IPS DF 19.7 (cell line): ENCODE results near the gene AUH.
"Not testable (repeated sequence)": the region's sequence is repeated elsewhere in the genome, so short reads cannot be mapped to it uniquely, and the experiment has no call there.

Source experiments
- DNase-seq: peaks from one replicate; pipeline ENCODE4 v3.0.0-alpha.2; 2013; ENCODE audit warnings: low read depth, low spot score

The AUH gene

DNA sequence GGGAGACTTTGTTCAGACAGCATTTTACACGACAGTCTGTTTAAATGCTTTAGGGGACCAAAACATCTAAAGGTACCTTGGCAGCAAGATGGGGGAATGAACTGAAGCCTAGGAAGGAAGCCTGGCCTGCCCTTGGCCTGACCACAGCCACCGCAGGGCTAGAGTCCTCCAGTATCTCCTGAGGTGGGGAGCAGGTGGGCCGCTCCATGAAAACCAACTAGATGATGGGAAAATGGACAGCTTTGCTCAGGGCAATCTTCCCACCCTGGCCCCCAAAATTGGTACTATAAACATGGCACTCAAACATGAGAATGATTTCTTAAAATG, 153.3 kb downstream of the AUH start:
- DNase-seq, result no peak

DNA sequence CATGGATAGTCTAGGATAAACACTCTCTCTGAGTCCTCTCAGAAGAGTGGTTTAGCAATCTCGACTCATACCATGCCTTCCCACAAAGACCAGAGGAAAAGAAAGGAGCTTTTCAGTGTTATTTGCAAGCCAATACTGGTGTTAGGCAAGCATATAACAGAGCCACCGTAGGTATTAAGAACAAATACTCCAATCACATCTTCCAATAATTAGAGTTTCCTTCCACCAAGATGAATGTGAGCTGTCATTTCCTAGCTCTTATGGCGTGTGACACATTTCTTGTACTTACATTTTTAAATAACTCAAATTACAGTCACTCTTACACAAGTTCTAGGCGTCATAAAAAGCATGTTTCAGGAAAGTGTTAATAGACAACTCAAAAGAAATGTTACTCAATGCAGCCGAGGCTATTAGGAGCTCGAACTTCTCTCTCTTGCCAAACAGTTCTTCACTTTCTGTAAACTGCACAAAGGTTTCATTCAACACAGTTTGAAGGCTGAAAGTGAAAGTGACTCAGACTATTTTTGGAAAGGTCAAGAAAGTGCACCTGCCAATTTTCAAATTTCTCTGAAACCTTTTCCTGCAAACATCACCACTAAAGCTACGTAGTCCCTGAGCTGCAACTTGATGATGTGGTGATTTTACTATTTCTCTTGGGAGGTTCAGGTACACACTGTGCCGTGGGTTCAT, 153.8 kb downstream of the AUH start:
- no peak for DNase-seq

DNA sequence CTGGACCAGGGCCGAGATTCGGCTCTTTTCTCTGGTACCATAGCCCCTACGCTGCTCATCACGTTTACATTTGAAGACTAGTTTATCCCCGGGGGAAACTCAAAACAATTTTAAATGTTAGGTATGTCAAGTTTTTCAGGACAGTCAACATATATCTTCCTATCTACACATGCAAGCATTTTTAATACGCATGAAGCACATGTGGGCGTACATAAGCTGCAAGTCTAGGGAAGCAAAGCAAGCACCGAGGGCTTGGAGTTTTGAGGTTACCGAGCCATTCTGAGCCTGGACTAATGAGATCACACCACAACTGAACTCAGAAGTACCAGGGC, 154.4 kb downstream of the AUH start:
- DNase-seq, result no peak

DNA sequence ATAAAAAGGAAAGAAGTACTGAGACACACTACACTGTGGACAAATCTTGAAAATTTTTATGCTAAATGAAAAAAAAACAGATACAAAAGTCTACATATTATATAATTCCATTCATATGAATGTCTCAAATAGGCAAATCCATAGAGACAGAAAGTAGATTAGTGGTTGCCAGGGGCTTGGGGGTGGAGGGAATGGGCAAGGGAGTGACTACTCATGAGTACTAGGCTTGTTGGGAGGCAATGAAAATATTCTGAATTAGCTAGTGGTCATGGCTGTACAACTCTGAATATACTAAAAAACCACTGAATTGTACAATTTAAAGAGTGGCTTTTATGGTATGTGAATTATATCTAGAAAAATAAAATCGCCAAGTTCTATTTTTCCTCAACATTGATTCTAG, 154.9 kb downstream of the AUH start:
- DNase-seq, result no peak

DNA sequence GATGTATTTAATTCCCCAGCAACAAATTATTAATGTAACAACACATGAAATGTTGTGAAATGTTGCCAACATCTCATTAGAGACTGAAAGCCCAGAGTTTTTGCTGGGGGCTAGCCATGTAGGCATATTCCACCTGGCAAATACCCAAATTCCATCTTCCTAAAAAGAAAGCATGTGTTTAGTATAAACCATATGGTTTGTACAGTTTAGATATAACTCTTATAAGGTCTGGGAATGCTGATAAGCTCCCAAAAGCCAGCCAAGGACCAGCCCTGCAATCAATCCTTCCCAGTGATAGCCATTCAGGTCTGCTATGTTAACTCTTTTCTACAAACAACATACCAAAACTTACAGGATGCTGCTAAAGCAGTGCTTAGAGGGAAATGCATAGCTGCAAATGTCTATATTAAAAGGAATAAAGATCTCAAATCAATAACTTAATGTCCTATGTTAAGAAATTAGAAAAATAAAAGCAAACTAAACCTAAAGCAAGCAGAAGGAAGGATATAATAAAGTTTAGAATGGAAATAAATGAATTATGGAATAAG, 158.9 kb downstream of the AUH start:
- DNase-seq, result no peak

DNA sequence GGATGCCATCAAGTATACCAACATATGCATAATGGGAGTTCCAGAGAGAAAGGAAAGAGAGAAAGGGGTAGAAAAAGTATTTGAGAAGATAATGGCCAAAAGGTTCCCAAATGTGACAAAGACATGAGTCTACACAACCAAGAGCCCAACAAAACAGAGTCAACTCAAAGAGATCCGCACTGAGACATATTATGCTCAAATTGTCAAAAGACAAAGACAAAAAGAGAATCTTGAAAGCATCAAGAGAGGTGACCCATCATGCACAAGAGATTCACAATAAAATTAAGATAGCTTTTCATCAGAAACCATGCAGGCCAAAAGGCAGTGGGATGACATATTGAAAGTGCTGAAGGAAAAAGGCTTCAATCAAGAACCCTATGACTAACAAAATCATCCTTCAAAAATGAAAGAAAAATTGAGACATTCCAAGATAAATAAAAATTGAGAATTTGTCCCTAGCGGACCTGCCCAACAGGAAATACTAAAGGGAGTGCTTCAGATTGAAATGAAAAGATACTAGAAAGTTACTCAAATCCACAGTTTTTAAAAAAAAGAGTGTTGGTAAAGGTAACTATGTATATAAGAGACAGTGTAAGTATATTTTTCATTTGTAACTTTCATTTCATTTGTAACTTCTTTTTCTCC, 160.9 kb downstream of the AUH start:
- DNase-seq, result no peak

DNA sequence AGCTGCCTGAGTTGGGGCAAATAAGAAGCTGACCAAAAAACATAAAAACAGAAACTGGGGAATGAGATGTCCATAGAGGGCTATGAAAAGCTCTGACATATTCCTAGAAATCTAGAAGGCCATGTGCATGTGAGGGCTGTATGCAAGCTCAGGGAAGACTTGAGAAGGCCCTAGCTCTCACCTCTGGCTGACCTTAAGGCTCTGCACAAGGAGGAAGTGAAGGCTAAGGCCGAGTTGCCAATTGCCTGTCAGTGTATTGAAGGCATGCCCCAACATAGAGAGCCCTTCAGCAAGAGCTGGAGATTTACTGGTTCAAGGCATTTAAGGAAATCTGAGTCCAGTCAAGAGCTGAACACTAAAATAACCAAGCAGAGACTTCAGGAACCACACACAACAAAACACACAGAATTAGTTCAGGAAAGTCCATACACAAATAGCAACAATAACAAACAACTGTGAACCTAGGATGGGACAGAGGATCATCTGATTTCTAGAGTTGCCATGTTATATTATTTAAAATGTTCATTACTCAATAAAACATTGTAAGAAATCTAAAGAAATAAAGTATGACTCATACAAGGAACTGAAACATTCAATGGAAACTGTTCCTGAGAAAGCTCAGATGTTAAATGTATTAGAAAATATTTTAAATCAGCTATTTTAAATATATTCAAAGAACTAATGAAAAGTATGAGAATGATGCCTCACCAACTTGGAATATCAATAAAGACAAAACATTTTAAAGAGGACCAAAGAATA, 161.8 kb downstream of the AUH start:
- DNase-seq, result no peak

DNA sequence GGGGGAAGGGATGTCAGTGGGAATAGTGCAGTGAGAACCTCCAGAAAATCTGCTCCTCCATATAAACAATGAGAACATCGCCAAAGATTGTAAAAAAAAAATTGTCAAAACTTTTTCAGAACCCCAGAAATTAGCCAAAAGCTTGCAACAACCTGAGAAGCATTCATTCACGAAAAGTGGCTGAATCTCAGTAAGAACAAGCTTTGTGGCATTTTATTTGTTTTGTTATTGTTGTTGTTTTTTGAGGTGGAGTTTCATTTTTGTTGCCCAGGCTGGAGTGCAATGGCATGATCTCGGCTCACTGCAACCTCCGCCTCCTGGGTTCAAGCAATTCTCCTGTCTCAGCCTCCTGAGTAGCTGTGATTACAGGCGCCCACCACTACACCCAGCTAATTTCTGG, 162.8 kb downstream of the AUH start:
- DNase-seq, result not testable (repeated sequence)

DNA sequence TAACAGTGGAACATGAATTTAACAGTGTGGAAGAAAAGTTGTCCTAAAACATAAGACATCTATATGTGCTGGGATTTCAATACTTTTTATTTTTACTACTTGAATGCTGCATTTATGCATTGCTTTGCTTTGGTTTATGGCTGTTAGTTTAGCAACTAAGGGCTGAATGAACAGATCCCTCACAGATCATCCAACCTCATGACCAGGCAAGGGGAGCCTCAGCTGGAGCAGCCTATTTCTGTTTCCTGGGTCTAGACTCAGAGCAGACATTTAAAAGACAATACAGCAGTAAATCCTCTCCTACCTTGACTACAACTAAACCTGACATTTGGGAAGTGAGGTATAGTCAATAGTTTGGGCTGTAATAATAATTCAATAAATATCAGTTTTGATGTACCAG, 163.3 kb downstream of the AUH start:
- no peak for DNase-seq

DNA sequence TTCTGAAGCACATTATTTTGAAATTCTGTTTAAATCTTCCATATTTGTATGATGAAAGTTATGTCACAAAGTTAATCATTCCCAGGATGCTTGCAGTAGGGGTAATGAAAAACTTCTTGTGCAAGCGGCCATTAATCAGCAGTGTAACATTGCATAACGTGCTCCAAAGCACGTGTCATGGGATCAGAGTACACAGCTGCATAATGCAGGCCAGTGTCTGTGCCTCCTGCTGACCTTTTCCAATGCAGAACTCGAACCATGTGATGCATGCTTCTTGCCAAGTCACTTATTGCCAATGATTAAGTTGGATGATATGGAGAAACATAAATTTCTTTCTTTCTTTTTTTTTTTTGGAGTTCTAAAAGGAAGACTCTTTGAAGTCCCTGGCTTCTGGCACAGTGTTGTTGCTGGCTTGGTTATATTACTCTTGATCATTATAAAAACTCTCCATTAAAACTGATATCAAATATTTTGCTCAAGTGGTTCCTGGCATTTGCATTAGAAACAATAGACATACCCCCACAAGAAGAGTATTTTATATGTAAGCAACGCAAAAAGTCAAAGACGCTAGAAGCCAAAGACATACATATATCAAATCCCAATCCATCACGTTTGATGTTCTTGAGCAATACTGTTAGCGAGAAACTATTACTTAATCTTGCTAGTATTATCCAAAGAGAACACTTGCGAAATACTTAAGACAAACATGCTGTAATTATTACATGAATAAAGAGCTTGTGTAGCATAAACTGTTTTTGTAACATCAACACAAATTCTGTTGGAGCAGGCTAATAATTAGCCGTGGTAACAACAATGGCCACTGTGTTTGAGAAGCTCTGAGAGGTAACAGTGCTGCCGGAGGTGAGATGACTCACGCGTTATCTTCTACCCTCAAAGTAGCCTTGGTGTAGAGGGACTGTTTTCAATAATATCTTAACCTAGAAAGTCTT, 164.2 kb downstream of the AUH start:
- no peak for DNase-seq

DNA sequence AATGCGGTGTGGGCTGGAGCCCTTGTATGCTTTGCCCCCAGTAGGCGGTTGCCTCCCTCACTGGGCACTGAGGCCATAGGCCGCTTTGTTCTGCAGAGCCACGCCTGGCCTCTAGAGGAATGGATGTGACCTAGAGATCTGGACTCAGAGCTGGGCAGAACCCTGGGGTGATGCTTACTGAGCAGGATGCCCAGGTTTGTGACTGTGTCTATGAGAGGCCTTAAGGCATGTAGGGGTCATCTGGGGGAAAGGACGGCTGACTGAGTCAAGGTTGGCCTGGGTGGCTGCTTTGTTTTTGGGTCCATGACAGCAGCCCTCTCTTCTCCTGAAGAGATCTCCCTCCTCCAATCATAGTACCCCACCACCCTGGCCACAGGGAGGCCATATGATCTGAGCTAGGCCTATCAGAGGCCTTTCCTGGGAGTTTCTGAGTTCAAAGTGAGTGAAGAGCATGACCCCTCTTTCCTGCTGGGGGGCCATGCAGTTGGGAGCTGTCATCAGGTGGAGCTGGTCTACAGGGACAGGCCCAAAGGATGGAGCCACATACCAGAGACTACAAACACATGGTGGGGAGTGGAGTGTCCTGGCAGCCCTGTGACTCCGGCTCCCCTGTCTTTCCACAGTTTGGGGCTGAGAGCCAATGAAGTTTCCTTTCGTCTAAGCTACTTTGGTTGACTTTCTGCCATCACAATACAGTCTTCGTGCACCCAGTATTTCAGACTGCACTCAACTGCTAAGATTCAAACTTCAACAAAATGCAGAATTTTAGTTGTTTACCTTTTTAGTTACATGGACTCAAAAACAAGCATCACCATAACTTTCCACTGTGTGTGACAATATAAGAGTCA, 165.4 kb downstream of the AUH start:
- DNase-seq, result no peak

DNA sequence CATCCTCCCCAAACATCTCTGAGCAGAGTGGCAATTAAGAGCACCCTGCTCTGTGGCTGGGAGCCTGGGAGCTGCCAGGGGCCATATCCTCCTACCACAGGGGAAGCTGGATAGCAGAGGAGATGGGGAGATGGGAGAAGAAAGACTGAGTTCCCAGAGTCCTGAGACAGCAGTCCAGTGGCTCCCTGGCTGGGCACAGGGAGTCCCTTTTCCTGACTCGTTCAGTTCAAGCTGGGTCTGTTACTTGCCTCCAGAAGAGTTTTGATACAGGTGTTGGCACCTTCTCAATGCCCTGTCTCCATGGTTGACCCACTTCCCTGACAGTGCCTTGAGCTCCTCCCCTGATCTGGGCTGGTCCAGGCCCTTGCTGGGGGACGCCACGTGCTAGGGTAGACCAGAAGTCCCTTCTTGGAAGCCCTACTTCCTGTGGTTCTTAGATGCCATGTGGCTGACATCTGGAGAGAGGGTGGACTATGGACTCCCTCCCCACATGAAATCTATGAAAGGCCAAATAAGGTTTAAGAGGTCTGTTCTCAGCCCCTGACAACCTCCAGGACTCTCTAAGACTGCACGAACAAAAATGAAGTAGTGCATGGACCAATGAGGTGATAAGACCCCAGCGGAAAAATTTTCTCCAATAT, 166.2 kb downstream of the AUH start:
- no peak for DNase-seq

DNA sequence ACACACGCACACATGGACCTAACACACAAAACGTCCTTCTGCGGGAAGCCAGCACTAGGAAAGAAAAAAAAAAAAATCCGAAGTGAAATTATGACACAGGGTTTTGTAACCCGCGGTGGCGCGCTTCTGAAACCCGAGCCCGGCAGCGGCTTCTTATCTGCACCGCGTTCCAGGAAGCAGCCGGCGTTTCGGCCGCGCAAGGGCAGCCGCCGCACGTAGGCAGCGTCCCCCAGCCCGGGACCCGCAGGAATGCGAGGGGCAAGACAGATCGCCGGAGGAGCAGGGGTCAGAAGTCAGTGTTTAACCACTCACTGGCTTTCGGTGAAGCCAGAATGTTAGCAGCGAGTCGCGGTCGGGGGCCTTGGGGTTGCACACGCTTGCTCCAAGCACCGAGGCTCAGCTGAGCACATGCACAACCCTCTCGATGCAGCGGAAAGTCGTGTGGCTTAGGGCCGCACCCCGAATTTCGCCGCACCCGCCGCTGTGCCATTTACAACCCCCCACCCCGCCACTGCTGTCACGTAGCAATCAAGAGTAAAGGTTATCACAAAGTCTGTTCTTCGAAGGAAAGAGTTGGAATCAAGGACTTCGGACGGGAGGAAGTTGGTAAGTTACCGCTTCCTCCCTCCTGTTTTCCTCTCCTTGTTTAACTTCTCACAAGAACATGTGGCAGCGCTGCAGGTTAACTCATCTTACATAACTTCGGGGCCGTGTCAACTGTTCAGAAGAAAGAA, 167.9 kb downstream of the AUH start:
- peak; percentile 25 for DNase-seq

DNA sequence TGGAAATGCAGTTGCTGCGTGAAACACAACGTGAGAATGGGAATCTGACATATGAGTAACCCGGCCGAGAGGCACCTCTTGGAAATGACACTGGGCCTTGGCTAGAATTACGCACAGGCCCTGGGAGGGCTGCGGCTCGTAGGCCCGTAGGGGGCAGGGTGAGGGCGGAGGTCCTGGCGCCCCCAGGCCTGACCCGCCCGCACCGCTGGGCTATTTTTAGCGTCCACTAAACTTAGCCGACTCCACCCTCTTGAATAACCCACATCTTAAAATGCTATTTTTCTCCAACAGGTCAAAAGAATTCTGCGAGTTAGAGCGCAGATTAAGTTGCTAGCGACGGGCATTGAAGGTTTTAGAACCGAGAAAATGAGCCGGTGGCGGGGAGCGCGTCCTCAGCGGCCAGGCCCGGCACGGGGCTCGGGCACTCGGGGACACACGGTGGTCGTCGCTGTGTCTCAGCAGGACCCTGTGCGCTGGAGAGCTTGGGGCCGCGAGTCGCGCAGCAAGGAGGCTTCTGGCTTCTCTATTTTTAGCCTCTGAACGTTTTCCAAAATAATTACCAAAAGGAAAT, 168.5 kb downstream of the AUH start:
- DNase-seq, result no peak

DNA sequence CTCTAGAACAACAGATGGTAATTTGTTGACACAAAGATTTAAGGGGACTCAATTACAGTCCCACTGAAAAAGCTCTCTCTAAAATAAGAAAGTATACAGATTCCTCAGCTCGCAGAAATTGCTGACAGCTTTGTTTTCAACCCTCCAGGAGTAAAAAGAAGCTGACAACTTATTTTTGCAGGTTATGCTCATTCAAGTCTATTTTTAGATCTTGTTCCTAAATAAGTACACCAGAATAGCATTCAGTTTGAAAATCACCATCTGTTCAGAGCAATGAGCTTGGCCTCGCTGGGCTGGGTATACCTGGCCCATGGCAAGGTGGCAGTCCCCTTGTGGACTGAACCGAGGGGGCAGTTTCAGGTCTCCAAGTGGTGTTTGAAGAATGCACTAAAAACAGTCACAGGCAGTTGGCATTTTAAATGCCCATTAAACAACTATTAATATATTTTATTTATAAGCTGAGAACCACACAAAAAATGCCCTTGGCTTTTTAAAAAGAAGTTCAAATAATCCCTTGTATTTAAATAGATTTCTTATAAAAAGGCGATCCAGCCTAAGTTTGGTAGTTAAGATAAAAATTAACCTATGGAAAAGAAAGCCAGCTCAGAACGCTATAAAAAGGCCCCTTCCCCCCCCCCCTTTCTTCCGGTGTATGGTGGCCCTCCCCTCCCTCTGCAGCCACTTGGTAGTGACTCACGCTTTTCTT, 169.2 kb downstream of the AUH start:
- DNase-seq, result no peak

DNA sequence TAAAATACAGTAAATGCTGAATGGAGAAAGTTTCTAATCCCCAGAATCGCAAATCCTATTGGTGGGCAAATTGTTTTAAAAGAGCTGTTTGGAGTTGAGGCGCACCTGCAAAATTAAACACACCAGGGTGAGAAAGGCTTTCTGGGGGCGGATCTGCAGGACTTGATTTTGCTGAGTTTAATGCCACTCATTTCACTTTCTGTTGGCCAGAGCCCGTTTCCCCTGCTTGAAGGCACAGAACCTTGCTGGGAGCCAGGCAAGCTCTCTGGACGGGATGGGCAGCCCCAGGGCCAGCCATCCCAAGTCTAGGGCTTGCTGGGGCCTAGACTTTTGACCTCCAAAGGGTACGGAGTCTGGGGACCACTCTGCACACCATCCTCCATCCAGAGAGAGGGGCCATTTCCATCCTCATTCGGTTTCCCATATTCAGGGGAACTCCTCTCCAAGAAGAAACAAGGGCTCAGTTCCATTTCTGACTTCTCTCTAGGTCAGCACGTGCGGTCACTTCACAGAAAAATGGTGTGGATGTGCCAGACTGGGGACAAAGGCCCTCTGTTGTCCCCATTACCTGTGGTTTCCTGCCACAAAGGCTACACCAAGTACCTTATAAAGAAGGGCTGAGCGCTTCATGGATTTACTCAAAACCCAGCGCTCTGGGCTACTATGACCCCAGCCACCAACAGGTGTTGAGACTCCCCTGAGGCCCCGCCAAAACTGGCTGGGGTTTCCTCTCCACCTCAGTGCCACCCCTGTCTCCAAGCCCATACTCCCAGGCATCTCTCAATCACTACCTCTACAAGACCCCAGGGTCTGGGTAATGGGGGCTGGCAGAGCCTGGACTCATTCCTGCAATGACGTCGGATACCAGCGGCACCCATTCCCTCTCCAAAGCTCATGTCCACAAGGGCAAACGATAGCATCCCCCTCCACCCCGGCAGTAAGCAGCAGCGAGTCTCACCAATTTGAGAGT, 170.0 kb downstream of the AUH start:
- no peak for DNase-seq

DNA sequence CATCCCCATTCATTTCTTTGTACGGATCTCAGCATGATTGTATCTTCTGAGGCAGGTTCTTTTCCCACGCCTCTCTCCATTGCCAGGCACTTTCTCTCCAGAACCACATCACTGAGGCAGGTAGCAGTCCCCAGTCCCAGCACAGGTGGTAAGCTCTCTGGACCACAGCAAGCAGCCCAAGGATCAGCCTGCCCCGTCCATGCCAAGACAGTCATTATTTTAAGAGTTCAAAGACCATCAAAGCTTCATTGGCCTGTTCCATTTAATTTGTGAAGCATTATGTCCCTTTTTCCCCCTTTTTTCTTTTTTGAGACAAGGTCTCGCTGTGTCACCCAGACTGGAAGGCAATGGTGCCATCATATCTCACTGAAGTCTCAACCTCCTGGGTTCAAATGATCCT, 171.7 kb downstream of the AUH start:
- no peak for DNase-seq
